D721Med (cell line): ENCODE results near the gene TGFBR3L.
"Not testable (repeated sequence)": the region's sequence is repeated elsewhere in the genome, so short reads cannot be mapped to it uniquely, and the experiment has no call there.

ENCODE experiments used
- DNase-seq: peaks from one replicate; pipeline ENCODE4 v3.0.0; 2011; ENCODE audit warnings: low spot score; ENCODE audit not compliant: insufficient read length
- FAIRE-seq: peaks from 2 replicates; lab custom pipeline; 2011; peaks lifted over from hg19 to GRCh38; lab: Jason Lieb, UNC
- CTCF ChIP-seq: IDR thresholded peaks from 2 replicates; pipeline ENCODE4 v1.5.1; 2012; ENCODE audit warnings: mild to moderate bottlenecking, control low read depth; ENCODE audit not compliant: insufficient read depth; ENCODE audit errors: missing control alignments

TGFBR3L gene

GRCh38 chr19:7914099-7914498 lies 531 bp upstream of the TGFBR3L start:
- no peak for TF ChIP-seq CTCF

GRCh38 chr19:7915250-7916102 lies 846 bp downstream of the TGFBR3L start:
- no peak for TF ChIP-seq CTCF
- DNase-seq (no peak), FAIRE-seq (no peak)

More at GRCh38 chr19:7914099-7914498, 531 bp upstream of the TGFBR3L start:
- DNase-seq (no peak), FAIRE-seq (no peak)

GRCh38 chr19:7916103-7916954 lies 1.7 kb downstream of the TGFBR3L start:
- DNase-seq: no peak
- no peak for TF ChIP-seq CTCF
- FAIRE-seq: no peak

- no peak for TF ChIP-seq CTCF
- DNase-seq (no peak), FAIRE-seq (no peak)
Measured at GRCh38 chr19:7916955-7917266, 2.3 kb downstream of the TGFBR3L start.

- FAIRE-seq: no peak
- TF ChIP-seq CTCF: peak; percentile 1
- DNase-seq: no peak
Measured at GRCh38 chr19:7917267-7918061, 2.8 kb downstream of the TGFBR3L start.

GRCh38 chr19:7918062-7918614 lies 3.5 kb downstream of the TGFBR3L start:
- not testable (repeated sequence) for DNase-seq, FAIRE-seq
